ENCODE results near the gene PIEZO1. TPM values are rescaled to one million over a fixed set of nuclear protein-coding genes. Genes with fewer than 3 reads are reported as not detected.

The PIEZO1 gene
- total RNA-seq, 1 donor from 2014 or later, result 17.8 TPM

DNA sequence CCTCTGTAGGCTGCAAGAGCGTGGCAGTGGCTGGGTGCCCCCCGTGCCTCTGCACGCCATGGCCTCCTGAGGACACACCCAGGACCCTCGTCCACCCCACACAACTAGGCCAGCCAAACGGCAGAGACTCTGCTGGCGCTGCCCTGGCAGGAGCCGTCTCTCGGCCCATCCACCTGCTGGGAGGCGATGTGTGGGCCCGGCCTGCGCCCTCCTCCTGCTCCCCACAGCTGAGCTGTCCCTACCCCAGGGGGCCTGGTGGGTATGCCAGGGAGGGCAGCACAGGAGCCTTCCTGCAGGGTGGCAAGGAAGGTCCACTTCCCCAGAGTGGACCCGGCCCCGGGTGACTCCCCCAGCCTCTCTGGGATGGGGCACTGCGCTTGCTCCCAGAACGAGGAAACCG lies 85.8 kb downstream of the PIEZO1 start:
- Mint-ChIP-seq H3K4me3 (no peak overlapping the region), H3K36me3 (ENCODE audit: low read depth) (no peaks in the 10 kb centered on the region), H3K4me1 (peaks cover 3% of the 10 kb centered on the region), H3K9me3 (no peaks in the 10 kb centered on the region), H3K27me3 (ENCODE audit: low read depth) (no peaks in the 10 kb centered on the region), H3K27ac (ENCODE audit: unreplicated experiment) (no peak overlapping the region)
- no peak for TF ChIP-seq CTCF (conservative IDR thresholded peaks at IDR 0.05)
- DNase-seq (ENCODE audit: low read depth, low spot score), result no peak

GRCh38 chr16:88698646-88699045 lies 86.4 kb downstream of the PIEZO1 start:
- Mint-ChIP-seq H3K36me3 (ENCODE audit: low read depth) (no peaks in the 10 kb centered on the region), H3K27ac (ENCODE audit: unreplicated experiment) (no peak overlapping the region), H3K4me3 (no peak overlapping the region), H3K9me3 (no peaks in the 10 kb centered on the region), H3K27me3 (ENCODE audit: low read depth) (no peaks in the 10 kb centered on the region), H3K4me1 (no peaks in the 10 kb centered on the region)
- no peak for DNase-seq (ENCODE audit: low read depth, low spot score)
- TF ChIP-seq CTCF (conservative IDR thresholded peaks at IDR 0.05), result no peak

- DNase-seq (ENCODE audit: low read depth, low spot score), result no peak
Measured at GRCh38 chr16:88697831-88698615, 87.0 kb downstream of the PIEZO1 start.

GRCh38 chr16:88697116-88697830 lies 87.7 kb downstream of the PIEZO1 start:
- no peak for DNase-seq (ENCODE audit: low read depth, low spot score)
- Mint-ChIP-seq H3K4me1 (no peaks in the 10 kb centered on the region), H3K36me3 (ENCODE audit: low read depth) (no peaks in the 10 kb centered on the region), H3K27me3 (ENCODE audit: low read depth) (no peaks in the 10 kb centered on the region), H3K4me3 (no peak overlapping the region), H3K9me3 (no peaks in the 10 kb centered on the region), H3K27ac (ENCODE audit: unreplicated experiment) (no peak overlapping the region)
- TF ChIP-seq CTCF (conservative IDR thresholded peaks at IDR 0.05), result no peak

More at GRCh38 chr16:88697831-88698615, 87.0 kb downstream of the PIEZO1 start:
- TF ChIP-seq CTCF (conservative IDR thresholded peaks at IDR 0.05), result peak; percentile 41
- Mint-ChIP-seq H3K36me3 (ENCODE audit: low read depth) (no peaks in the 10 kb centered on the region), H3K4me1 (no peaks in the 10 kb centered on the region), H3K27ac (ENCODE audit: unreplicated experiment) (no peak overlapping the region), H3K4me3 (no peak overlapping the region), H3K9me3 (no peaks in the 10 kb centered on the region), H3K27me3 (ENCODE audit: low read depth) (no peaks in the 10 kb centered on the region)

DNA sequence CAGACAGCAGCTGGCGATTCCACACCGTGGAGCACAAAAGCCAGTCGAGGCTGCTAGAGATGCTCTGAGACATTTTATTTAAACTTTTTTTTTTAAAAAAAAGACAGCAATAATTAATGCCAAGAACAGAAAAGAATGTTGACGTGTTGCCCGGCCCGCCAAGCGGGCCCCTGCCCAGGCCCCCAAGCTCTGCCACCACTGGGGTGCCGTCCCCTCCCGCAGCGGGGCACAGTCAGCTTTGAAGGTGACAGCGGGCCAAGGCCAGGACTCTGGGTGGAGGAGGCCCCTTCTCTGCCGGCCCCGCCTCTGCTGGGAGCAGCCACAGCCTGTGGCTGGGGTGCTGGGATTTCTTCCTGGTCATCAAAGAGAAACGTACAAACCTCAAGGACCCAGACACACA lies 88.6 kb downstream of the PIEZO1 start:
- no peaks in the 10 kb centered on the region for H3K4me1 Mint-ChIP-seq
- DNase-seq (ENCODE audit: low read depth, low spot score), result no peak
- TF ChIP-seq CTCF (conservative IDR thresholded peaks at IDR 0.05), result no peak
- no peaks in the 10 kb centered on the region for H3K27me3 Mint-ChIP-seq (ENCODE audit: low read depth)
- H3K9me3 Mint-ChIP-seq, result no peaks in the 10 kb centered on the region
- H3K36me3 Mint-ChIP-seq (ENCODE audit: low read depth), result no peaks in the 10 kb centered on the region
- H3K4me3 Mint-ChIP-seq, result no peak overlapping the region
- no peak overlapping the region for H3K27ac Mint-ChIP-seq (ENCODE audit: unreplicated experiment)

Measured in neural crest cell (in vitro differentiated cells).